Upper lobe of right lung (tissue), 1 donor: ENCODE data around the gene HSPA1B. TPM values are rescaled to one million over a fixed set of nuclear protein-coding genes. Genes with fewer than 3 reads are reported as not detected.
"Not testable (repeated sequence)": the region's sequence is repeated elsewhere in the genome, so short reads cannot be mapped to it uniquely, and the experiment has no call there.

Experiments
- ATAC-seq: fragments of 200-7000 bp; cut with Tn5 transposase; one replicate; pipeline ENCODE4 v1.9.1; 2020; ENCODE audit warnings: mild to moderate bottlenecking, moderate library complexity
- DNase-seq: peaks from one replicate; pipeline ENCODE4 v3.0.0-alpha.2; 2020
- H3K27ac ChIP-seq: fragments of 200-600 bp; one replicate; pipeline ENCODE4 v1.8.0; 2022
- H3K27me3 ChIP-seq: fragments of 200-600 bp; one replicate; pipeline ENCODE4 v1.8.0; 2022; ENCODE audit warnings: mild to moderate bottlenecking
- H3K36me3 ChIP-seq: fragments of 200-600 bp; one replicate; pipeline ENCODE4 v1.8.0; 2022
- H3K4me1 ChIP-seq: fragments of 200-600 bp; one replicate; pipeline ENCODE4 v1.8.0; 2022
- H3K4me3 ChIP-seq: fragments of 200-600 bp; one replicate; pipeline ENCODE4 v1.8.0; 2022; ENCODE audit warnings: mild to moderate bottlenecking
- H3K9me3 ChIP-seq: fragments of 200-600 bp; one replicate; pipeline ENCODE4 v1.8.0; 2022
- CTCF ChIP-seq: fragments of 200-600 bp; IDR thresholded peaks from one replicate; pipeline ENCODE4 v1.8.0; 2022; ENCODE audit warnings: antibody characterized with exemption
- intact Hi-C: fragments of 100-400 bp; cut with DNase I; formaldehyde crosslinking; loops from one replicate; pipeline ENCODE4 v1.11.0; 2022
- total RNA-seq: library from RNA; stranded (reverse); fragmentation: NEBNext Ultra II Directional; extraction: Animal tissue kit (Norgen Biotek cat#: 25700); gene quantifications from one replicate; pipeline ENCODE4 v1.2.1, GENCODE V29; 2021
- donor health status: DM: no; HTN: yes; CAD: no; lungs with severe emphysema.

HSPA1B gene
- total RNA-seq, 1 donor from 2014 or later = 112 TPM

GRCh38 chr6:31865205-31866118 lies 37.9 kb downstream of the HSPA1B start:
- no peak overlapping the region for H3K27ac ChIP-seq
- ATAC-seq (no peak), DNase-seq (no peak)
- peaks cover 11% of the 10 kb centered on the region for H3K36me3 ChIP-seq
- intact Hi-C loops = no loop called here
- peaks cover 6% of the 10 kb centered on the region for H3K4me1 ChIP-seq
- H3K9me3 ChIP-seq = no peaks in the 10 kb centered on the region
- TF ChIP-seq CTCF = no peak
- H3K4me3 ChIP-seq = no peak overlapping the region
- no peaks in the 10 kb centered on the region for H3K27me3 ChIP-seq

- DNase-seq, H3K4me3 ChIP-seq, H3K36me3 ChIP-seq, H3K27me3 ChIP-seq, intact Hi-C loops, ATAC-seq, H3K27ac ChIP-seq, H3K4me1 ChIP-seq, H3K9me3 ChIP-seq: not testable (repeated sequence)
These were observed 41.1 kb downstream of the HSPA1B start for GRCh38 chr6:31868658-31868971.

GRCh38 chr6:31869343-31869742 lies 41.8 kb downstream of the HSPA1B start:
- no peak for TF ChIP-seq CTCF
- H3K27me3 ChIP-seq = no peaks in the 10 kb centered on the region
- intact Hi-C loops = no loop called here
- H3K9me3 ChIP-seq = no peaks in the 10 kb centered on the region
- H3K4me3 ChIP-seq = no peak overlapping the region
- DNase-seq (no peak), ATAC-seq (no peak)
- no peaks in the 10 kb centered on the region for H3K36me3 ChIP-seq
- H3K27ac ChIP-seq = no peak overlapping the region
- H3K4me1 ChIP-seq = no peaks in the 10 kb centered on the region

- intact Hi-C loops = no loop called here
- Histone ChIP-seq H3K27ac (no peak overlapping the region), H3K4me1 (no peaks in the 10 kb centered on the region), H3K4me3 (no peak overlapping the region), H3K27me3 (no peaks in the 10 kb centered on the region), H3K9me3 (no peaks in the 10 kb centered on the region), H3K36me3 (no peaks in the 10 kb centered on the region)
- TF ChIP-seq CTCF = no peak
- no peak for DNase-seq
- ATAC-seq = peak; percentile 14
These were observed 42.9 kb downstream of the HSPA1B start for GRCh38 chr6:31870385-31870921.

- TF ChIP-seq CTCF = no peak
- ATAC-seq (no peak), DNase-seq (no peak)
- H3K9me3 ChIP-seq = no peaks in the 10 kb centered on the region
- no peaks in the 10 kb centered on the region for H3K36me3 ChIP-seq
- H3K4me1 ChIP-seq = no peaks in the 10 kb centered on the region
- H3K27me3 ChIP-seq = no peaks in the 10 kb centered on the region
- intact Hi-C loops = no loop called here
- H3K4me3 ChIP-seq = no peak overlapping the region
- no peak overlapping the region for H3K27ac ChIP-seq
These were observed 43.6 kb downstream of the HSPA1B start for GRCh38 chr6:31871046-31871659.

- no peak for ATAC-seq
These were observed 46.6 kb downstream of the HSPA1B start for GRCh38 chr6:31874084-31874670.

More at GRCh38 chr6:31874084-31874670, 46.6 kb downstream of the HSPA1B start:
- intact Hi-C loops = no loop called here
- no peak overlapping the region for H3K4me3 ChIP-seq
- H3K9me3 ChIP-seq = no peaks in the 10 kb centered on the region
- no peaks in the 10 kb centered on the region for H3K4me1 ChIP-seq
- H3K36me3 ChIP-seq = no peaks in the 10 kb centered on the region
- TF ChIP-seq CTCF = no peak
- H3K27me3 ChIP-seq = no peaks in the 10 kb centered on the region
- no peak overlapping the region for H3K27ac ChIP-seq
- no peak for DNase-seq
